Measurements from ENCODE around the gene ALDOC. TPM values are rescaled to one million over a fixed set of nuclear protein-coding genes. Genes with fewer than 3 reads are reported as not detected.

The ALDOC gene
- total and polyA plus RNA-seq, 10 of the 15 experiments (the other 5 are each of a cell fraction or from before 2014, with no cell fraction given) = 16.0 to 268 (median 78.2) TPM

- TF ChIP-seq, protein P1, sequence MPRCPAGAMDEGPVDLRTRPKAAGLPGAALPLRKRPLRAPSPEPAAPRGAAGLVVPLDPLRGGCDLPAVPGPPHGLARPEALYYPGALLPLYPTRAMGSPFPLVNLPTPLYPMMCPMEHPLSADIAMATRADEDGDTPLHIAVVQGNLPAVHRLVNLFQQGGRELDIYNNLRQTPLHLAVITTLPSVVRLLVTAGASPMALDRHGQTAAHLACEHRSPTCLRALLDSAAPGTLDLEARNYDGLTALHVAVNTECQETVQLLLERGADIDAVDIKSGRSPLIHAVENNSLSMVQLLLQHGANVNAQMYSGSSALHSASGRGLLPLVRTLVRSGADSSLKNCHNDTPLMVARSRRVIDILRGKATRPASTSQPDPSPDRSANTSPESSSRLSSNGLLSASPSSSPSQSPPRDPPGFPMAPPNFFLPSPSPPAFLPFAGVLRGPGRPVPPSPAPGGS (IDR thresholded peaks at IDR 0.05; ENCODE audit: borderline replicate concordance, insufficient read depth, low read depth, low read length, poor library complexity, severe bottlenecking) = no peak
- TF ChIP-seq PRDM15 (CRISPR knock-in tag; IDR thresholded peaks at IDR 0.05) (no peak), POLR2AphosphoS2 (IDR thresholded peaks at IDR 0.05; ENCODE audit: low read depth, low read length) (no peak)
Observed at GRCh38 chr17:28618464-28618863, 41.8 kb upstream of the ALDOC start (continued).

DNA sequence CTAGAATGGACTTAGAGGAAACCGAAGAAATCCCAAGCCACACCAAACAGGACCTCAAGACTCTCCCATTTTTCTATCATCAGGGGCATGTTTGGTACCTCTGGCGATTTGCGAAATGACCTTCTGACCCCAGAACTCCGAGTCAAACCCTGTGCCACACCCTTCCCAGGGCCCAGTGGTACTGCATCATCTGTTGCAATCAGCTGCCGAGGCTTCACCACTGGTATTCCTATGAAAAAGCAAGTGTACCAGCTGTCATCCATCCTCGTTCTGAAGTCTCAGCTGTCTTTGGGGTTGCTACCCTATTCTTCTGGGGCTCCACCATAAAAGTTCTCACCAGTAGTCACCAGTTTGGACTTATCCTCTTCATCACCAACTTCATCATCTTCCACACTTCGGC lies 39.6 kb upstream of the ALDOC start:
- no peak overlapping the region for H3K4me2 ChIP-seq (ENCODE audit: control insufficient read depth, insufficient read depth)
- ChIA-PET RAD21 (ENCODE audit: unreplicated experiment) (no interaction called here), POLR2A (interaction anchor here (1.0 kb wide), 1 partner anchor 50 kb away, joined by 5 read pairs; no protein-coding TSS in a partner anchor), CTCF (interaction anchor here (0.8 to 8.2 kb wide), 3 partner anchors 7 to 68 kb away, joined by 3 to 88 read pairs (median 3); no protein-coding TSS in a partner anchor), SMC1A (ENCODE audit: uncharacterized antibody, unreplicated experiment) (interaction anchor here (1.3 kb wide), 1 partner anchor 121 kb away, joined by 3 read pairs; no protein-coding TSS in a partner anchor)
- no peak for ATAC-seq
- H3K9me3 ChIP-seq (replicated peaks; ENCODE audit: control insufficient read depth, insufficient read depth, low read length) = no peaks in the 10 kb centered on the region
- H2AFZ ChIP-seq (ENCODE audit: control insufficient read depth, low read depth, low read length) = no peak overlapping the region
- peaks cover 49 to 64% of the 10 kb centered on the region in 2 experiments for H3K36me3 ChIP-seq (ENCODE audit: control insufficient read depth in 2 of 2, insufficient read depth in 2 of 2, low read length in 1 of 2)
- H3K27me3 ChIP-seq (replicated peaks in 1 of 2; ENCODE audit: control insufficient read depth in 2 of 2, insufficient read depth in 2 of 2, low read length in 1 of 2) = no peaks in the 10 kb centered on the region
- no peaks in the 10 kb centered on the region for H4K20me1 ChIP-seq (ENCODE audit: control insufficient read depth, insufficient read depth)
- H3K4me3 ChIP-seq = no peak overlapping the region
- no peak overlapping the region for H3K9ac ChIP-seq (ENCODE audit: control insufficient read depth, insufficient read depth, low read length)
- FAIRE-seq = no peak
- DNase-seq (ENCODE audit: low read depth, low spot score) = no peak
- H3K27ac ChIP-seq (ENCODE audit: control insufficient read depth, insufficient read depth) = no peak overlapping the region
- H3K79me2 ChIP-seq (ENCODE audit: control insufficient read depth, insufficient read depth, low read length) = no peaks in the 10 kb centered on the region
- no TSS peak for BruUV-seq (replicated peaks)
- WGBS (ENCODE audit: insufficient coverage, insufficient replicate concordance, low lambda C conversion rate, missing lambda C conversion rate) = 93% methylated on average over 7 of the region's 7 CpGs
- intact Hi-C loops (cut with micrococcal nuclease; ENCODE audit: unreplicated experiment) = loop anchor here (5.0 kb wide), 1 partner anchor 124 kb away; no protein-coding TSS in a partner anchor
- no peaks in the 10 kb centered on the region; the same call in none of the 2 replicates for H3K4me1 ChIP-seq (ENCODE audit: control insufficient read depth, insufficient read depth, low read length)
- in situ Hi-C loops (cut with MboI) = no loop called here
- TF ChIP-seq MTA2 (IDR thresholded peaks at IDR 0.05; ENCODE audit: low read depth) = no peak
- no peak for TF ChIP-seq ZNF217 (IDR thresholded peaks at IDR 0.05)
- no peak for TF ChIP-seq SUZ12 (IDR thresholded peaks at IDR 0.05; ENCODE audit: unreplicated experiment)
- TF ChIP-seq E2F4 (IDR thresholded peaks at IDR 0.05; ENCODE audit: low read depth, low read length) = no peak
- TF ChIP-seq IKZF2 (IDR thresholded peaks at IDR 0.05) = no peak
- no peak for TF ChIP-seq MEF2B (IDR thresholded peaks at IDR 0.05; ENCODE audit: partially characterized antibody, poor library complexity, severe bottlenecking)
- no peak for TF ChIP-seq CEBPB (IDR thresholded peaks at IDR 0.05; ENCODE audit: borderline replicate concordance in 1 of 2, low read depth in 2 of 2, low read length in 2 of 2)
- TF ChIP-seq RB1 (IDR thresholded peaks at IDR 0.05; ENCODE audit: borderline replicate concordance) = no peak
- TF ChIP-seq ZZZ3 (IDR thresholded peaks at IDR 0.05; ENCODE audit: control insufficient read depth, insufficient read length, low read depth) = no peak
- TF ChIP-seq, protein P2, sequence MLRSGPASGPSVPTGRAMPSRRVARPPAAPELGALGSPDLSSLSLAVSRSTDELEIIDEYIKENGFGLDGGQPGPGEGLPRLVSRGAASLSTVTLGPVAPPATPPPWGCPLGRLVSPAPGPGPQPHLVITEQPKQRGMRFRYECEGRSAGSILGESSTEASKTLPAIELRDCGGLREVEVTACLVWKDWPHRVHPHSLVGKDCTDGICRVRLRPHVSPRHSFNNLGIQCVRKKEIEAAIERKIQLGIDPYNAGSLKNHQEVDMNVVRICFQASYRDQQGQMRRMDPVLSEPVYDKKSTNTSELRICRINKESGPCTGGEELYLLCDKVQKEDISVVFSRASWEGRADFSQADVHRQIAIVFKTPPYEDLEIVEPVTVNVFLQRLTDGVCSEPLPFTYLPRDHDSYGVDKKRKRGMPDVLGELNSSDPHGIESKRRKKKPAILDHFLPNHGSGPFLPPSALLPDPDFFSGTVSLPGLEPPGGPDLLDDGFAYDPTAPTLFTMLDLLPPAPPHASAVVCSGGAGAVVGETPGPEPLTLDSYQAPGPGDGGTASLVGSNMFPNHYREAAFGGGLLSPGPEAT (IDR thresholded peaks at IDR 0.05; ENCODE audit: low read depth) = no peak
- no peak for TF ChIP-seq ATF7 (IDR thresholded peaks at IDR 0.05; ENCODE audit: low read depth)
- TF ChIP-seq ZBED1 (IDR thresholded peaks at IDR 0.05; ENCODE audit: borderline replicate concordance) = no peak
